HCT116 (cell line): ENCODE data around the gene ZNF438. TPM values are rescaled to one million over a fixed set of nuclear protein-coding genes. Genes with fewer than 3 reads are reported as not detected.

Source experiments
- ATAC-seq: fragments of 200-7000 bp; cut with Tn5 transposase; 2 replicates; pipeline ENCODE4 v1.9.1; 2020; ENCODE audit warnings: mild to moderate bottlenecking, moderate library complexity
- BruUV-seq: library from RNA; stranded (reverse); fragments of 400-500 nt; replicated peaks from 2 replicates; lab custom pipeline; 2021; lab: Mats Ljungman, UMichigan
- CTCF ChIA-PET: fragments of 300-600 bp; sonication (Branson Sonifier 250); formaldehyde crosslinking; loops from one replicate; lab custom pipeline; 2021; ENCODE audit warnings: antibody characterized with exemption; lab: Charles Lee
- POLR2A ChIA-PET: fragments of 300-600, 350-600 bp; sonication (Branson Sonifier 250); formaldehyde crosslinking; loops from one replicate; lab custom pipeline; 2021; ENCODE audit warnings: antibody characterized with exemption; lab: Charles Lee
- RAD21 ChIA-PET, 2 experiments: fragments of 300-600 bp; sonication (Branson Sonifier 250); formaldehyde crosslinking; loops; one replicate each; lab custom pipeline; 2023; ENCODE audit warnings: low total read pairs in 2 of 2; ENCODE audit not compliant: uncharacterized antibody in 2 of 2, unreplicated experiment in 2 of 2, low non-redundant PET in 1 of 2; lab: Charles Lee
- DNase-seq: peaks from one replicate; pipeline ENCODE4 v3.0.0-alpha.2; 2010; ENCODE audit warnings: low read depth, low spot score
- H2AFZ ChIP-seq: fragments of 200-600 bp; shearing (Covaris generic), sonication (generic); 2 replicates; pipeline ENCODE4 v1.6.1; 2017; ENCODE audit warnings: low read depth, mixed run types, mixed read lengths, antibody characterized with exemption, low read length; ENCODE audit not compliant: poor library complexity, severe bottlenecking
- H3K27ac ChIP-seq: 2 replicates; pipeline ENCODE4 v1.5.1; 2012; ENCODE audit warnings: low read depth, low read length
- H3K27me3 ChIP-seq: fragments of 200-600 bp; sonication (generic); 2 replicates; pipeline ENCODE4 v1.6.1; 2016; ENCODE audit warnings: mixed run types, low read length, mixed read lengths; ENCODE audit not compliant: insufficient read depth
- H3K36me3 ChIP-seq, 2 experiments: fragments of 200-500 bp in 1 of 2; fragments of 200-600 bp in 1 of 2; sonication (Bioruptor generic) in 1 of 2; sonication (generic) in 1 of 2; 2 replicates each; pipeline versions ENCODE4 v1.5.1 to v1.6.1; 2014 to 2016; ENCODE audit warnings: low read length in 2 of 2, inconsistent platforms in 1 of 2, mixed read lengths in 1 of 2, mixed run types in 1 of 2; ENCODE audit not compliant: insufficient read depth in 2 of 2, control insufficient read depth in 1 of 2
- H3K4me1 ChIP-seq, 2 experiments: fragments of 200-600 bp in 1 of 2; sonication (generic) in 1 of 2; 2 replicates each; pipeline versions ENCODE4 v1.5.1 to v1.6.1; 2012 to 2017; ENCODE audit warnings: low read length in 2 of 2, inconsistent platforms in 1 of 2, mild to moderate bottlenecking in 1 of 2, mixed read lengths in 1 of 2, mixed run types in 1 of 2, moderate library complexity in 1 of 2; ENCODE audit not compliant: insufficient read depth in 2 of 2, control insufficient read depth in 1 of 2
- H3K4me2 ChIP-seq: fragments of 200-600 bp; sonication (generic); 2 replicates; pipeline ENCODE4 v1.6.1; 2017; ENCODE audit warnings: mixed run types, low read length, mixed read lengths
- H3K4me3 ChIP-seq, 2 experiments: fragments of 200-600 bp in 1 of 2; sonication (generic) in 1 of 2; replicated peaks in 1 of 2; 2 replicates each; pipeline ENCODE4 v1.5.1; 2011 to 2016; ENCODE audit warnings: low read length in 2 of 2, control low read depth in 1 of 2, low read depth in 1 of 2, mild to moderate bottlenecking in 1 of 2, mixed read lengths in 1 of 2, mixed run types in 1 of 2
- H3K79me2 ChIP-seq: fragments of 200-600 bp; sonication (generic); 2 replicates; pipeline ENCODE4 v1.6.1; 2017; ENCODE audit warnings: mild to moderate bottlenecking, mixed run types, low read length, moderate library complexity, mixed read lengths; ENCODE audit not compliant: insufficient read depth
- H3K9ac ChIP-seq: fragments of 200-600 bp; sonication (generic); 2 replicates; pipeline ENCODE4 v1.6.1; 2016; ENCODE audit warnings: low read length, mixed read lengths
- H3K9me2 ChIP-seq: fragments of 200-600 bp; sonication (generic), shearing (Covaris generic); 2 replicates; pipeline ENCODE4 v1.6.1; 2017; ENCODE audit warnings: mixed run types, mild to moderate bottlenecking, moderate library complexity; ENCODE audit not compliant: insufficient read depth
- H3K9me3 ChIP-seq, 2 experiments: fragments of 200-500 bp in 1 of 2; fragments of 200-600 bp in 1 of 2; sonication (Bioruptor generic) in 1 of 2; sonication (generic) in 1 of 2; 2 replicates each; pipeline ENCODE4 v1.6.1; 2014 to 2017; ENCODE audit warnings: low read length in 2 of 2, mixed read lengths in 2 of 2, inconsistent platforms in 1 of 2, low read depth in 1 of 2, mild to moderate bottlenecking in 1 of 2, mixed run types in 1 of 2, moderate library complexity in 1 of 2; ENCODE audit not compliant: control insufficient read depth in 1 of 2, insufficient read depth in 1 of 2
- H4K20me1 ChIP-seq: fragments of 200-600 bp; sonication (generic), shearing (Covaris generic); 2 replicates; pipeline ENCODE4 v1.6.1; 2017; ENCODE audit warnings: mixed run types, mild to moderate bottlenecking, moderate library complexity; ENCODE audit not compliant: insufficient read depth
- EGR1 ChIP-seq: IDR thresholded peaks from 2 replicates; pipeline ENCODE4 v1.6.1; 2012; ENCODE audit warnings: low read depth
- ELF1 ChIP-seq: IDR thresholded peaks from 2 replicates; pipeline ENCODE4 v1.6.1; 2012; ENCODE audit warnings: low read depth, borderline replicate concordance
- EZH2 ChIP-seq: fragments of 200-600 bp; sonication (generic); IDR thresholded peaks from 2 replicates; pipeline ENCODE4 v1.6.1; 2017; ENCODE audit warnings: antibody characterized with exemption, mixed run types
- EZH2phosphoT487 ChIP-seq: fragments of 200-600 bp; IDR thresholded peaks from 2 replicates; pipeline ENCODE4 v1.6.1; 2018; ENCODE audit warnings: antibody characterized with exemption, borderline replicate concordance
- FOSL1 ChIP-seq: IDR thresholded peaks from 2 replicates; pipeline ENCODE4 v1.6.1; 2012; ENCODE audit warnings: low read depth
- JUND ChIP-seq: IDR thresholded peaks from 2 replicates; pipeline ENCODE4 v1.6.1; 2012
- POLR2A ChIP-seq: IDR thresholded peaks from 2 replicates; pipeline ENCODE4 v1.7.0; 2011; ENCODE audit warnings: borderline replicate concordance; ENCODE audit not compliant: insufficient read depth, insufficient read length; ENCODE audit errors: extremely low read depth
- POLR2AphosphoS5 ChIP-seq: IDR thresholded peaks from 2 replicates; pipeline ENCODE4 v1.6.1; 2011; ENCODE audit warnings: mild to moderate bottlenecking, low read depth, low read length, moderate library complexity
- RAD21 ChIP-seq: IDR thresholded peaks from 2 replicates; pipeline ENCODE4 v1.6.1; 2012; ENCODE audit warnings: low read depth, mild to moderate bottlenecking
- SIN3A ChIP-seq: IDR thresholded peaks from 2 replicates; pipeline ENCODE4 v1.6.1; 2012; ENCODE audit warnings: low read depth
- SP1 ChIP-seq: IDR thresholded peaks from 2 replicates; pipeline ENCODE4 v1.6.1; 2012; ENCODE audit warnings: low read depth
- SRF ChIP-seq: IDR thresholded peaks from 2 replicates; pipeline ENCODE4 v1.6.1; 2012; ENCODE audit warnings: low read depth
- YY1 ChIP-seq: IDR thresholded peaks from 2 replicates; pipeline ENCODE4 v1.6.1; 2011; ENCODE audit warnings: low read length, low read depth, moderate library complexity, mild to moderate bottlenecking; ENCODE audit not compliant: insufficient replicate concordance; ENCODE audit errors: extremely low read depth
- ZNF274 ChIP-seq: fragments of 200-500 bp; sonication (Bioruptor generic); IDR thresholded peaks from 2 replicates; pipeline ENCODE4 v1.6.1; 2014; ENCODE audit warnings: mild to moderate bottlenecking, low read depth, low read length, inconsistent platforms
- intact Hi-C: fragments of 100-400 bp; cut with micrococcal nuclease; formaldehyde crosslinking; loops from 2 replicates; pipeline ENCODE4 v1.10.0; 2022
- total RNA-seq: library from RNA; stranded (reverse); gene quantifications from one replicate; pipeline ENCODE4 v1.2.1, GENCODE V29; 2021; ENCODE audit not compliant: unreplicated experiment
- TF ChIP-seq, protein P1 (sequence below): IDR thresholded peaks from 2 replicates; pipeline ENCODE4 v1.6.1; 2012

Gene ZNF438
- total RNA-seq, 1 experiment from 2014 or later = 3.3 TPM

DNA sequence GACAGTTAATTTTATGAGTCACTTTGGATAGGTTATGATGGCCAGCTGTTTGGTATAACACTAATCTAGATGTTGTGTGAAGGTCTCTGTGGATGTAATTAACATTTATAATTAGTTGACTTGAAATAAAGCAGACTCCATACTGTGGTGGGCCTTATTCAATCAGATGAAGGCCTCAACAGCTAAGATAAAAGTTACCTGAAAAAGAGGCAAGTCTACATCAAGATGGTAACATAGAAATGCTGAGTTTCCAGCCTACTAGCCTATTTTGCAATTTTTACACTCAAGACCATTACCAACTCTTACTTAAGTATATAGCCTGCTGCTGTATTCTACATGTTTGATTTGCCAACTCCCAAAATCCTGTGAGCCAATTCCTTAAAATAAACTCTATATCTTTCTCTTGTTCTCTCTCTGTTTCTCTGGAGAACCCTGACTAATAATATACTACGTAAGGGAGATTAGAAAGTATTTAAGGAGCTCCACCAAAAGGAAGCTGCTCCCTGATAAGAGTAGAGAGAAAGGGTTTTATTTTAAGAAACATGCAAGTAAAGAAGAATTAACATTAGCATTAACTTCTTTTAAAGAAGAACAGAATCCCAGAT lies 42.7 kb downstream of the ZNF438 start:
- RAD21 ChIA-PET = no interaction called here
- H2AFZ ChIP-seq = no peak overlapping the region

GRCh38 chr10:30987463-30987862 lies 44.2 kb downstream of the ZNF438 start:
- H3K4me2 ChIP-seq = no peak overlapping the region
- ChIA-PET CTCF (no interaction called here), POLR2A (no interaction called here), RAD21 (no interaction called here)
- BruUV-seq = no TSS peak
- no peaks in the 10 kb centered on the region for H3K9me2 ChIP-seq
- ATAC-seq = no peak
- no peak overlapping the region for H3K9ac ChIP-seq
- H3K4me1 ChIP-seq = peaks cover 0 to 18% of the 10 kb centered on the region in 2 experiments; a peak in 2 of 4 replicates
- H4K20me1 ChIP-seq = no peaks in the 10 kb centered on the region
- H3K9me3 ChIP-seq = no peaks in the 10 kb centered on the region
- no peak overlapping the region for H2AFZ ChIP-seq
- no peak overlapping the region for H3K4me3 ChIP-seq
- H3K79me2 ChIP-seq = no peaks in the 10 kb centered on the region
- intact Hi-C loops = no loop called here
- TF ChIP-seq SIN3A = no peak
- TF ChIP-seq ZNF274 = no peak
- TF ChIP-seq RAD21 = no peak
- no peak for TF ChIP-seq SP1
- no peak for TF ChIP-seq EZH2
- no peaks in the 10 kb centered on the region for H3K27me3 ChIP-seq
- H3K27ac ChIP-seq = no peak overlapping the region
- no peak for DNase-seq
- H3K36me3 ChIP-seq = no peaks in the 10 kb centered on the region

More for the DNA sequence above, 42.7 kb downstream of the ZNF438 start:
- H3K4me1 ChIP-seq = peaks cover 0 to 18% of the 10 kb centered on the region in 2 experiments; a peak in 2 of 4 replicates
- ATAC-seq (no peak), DNase-seq (no peak)
- POLR2A ChIA-PET = no interaction called here
- H3K9me2 ChIP-seq = no peaks in the 10 kb centered on the region
- BruUV-seq = no TSS peak
- H3K27me3 ChIP-seq = no peaks in the 10 kb centered on the region
- no peaks in the 10 kb centered on the region for H3K36me3 ChIP-seq
- intact Hi-C loops = no loop called here
- H3K9ac ChIP-seq = no peak overlapping the region
- H3K79me2 ChIP-seq = no peaks in the 10 kb centered on the region
- no peak overlapping the region for H3K4me3 ChIP-seq
- no peaks in the 10 kb centered on the region; a peak in 2 of 4 replicates for H3K9me3 ChIP-seq
- H4K20me1 ChIP-seq = no peaks in the 10 kb centered on the region
- H3K27ac ChIP-seq = no peak overlapping the region
- TF ChIP-seq EZH2phosphoT487 (no peak), ELF1 (no peak), EGR1 (no peak), ZNF274 (no peak), FOSL1 (no peak), POLR2A (no peak), SIN3A (no peak), YY1 (no peak), RAD21 (no peak), POLR2AphosphoS5 (no peak), EZH2 (no peak), JUND (no peak), SRF (no peak)
- TF ChIP-seq, protein P1, sequence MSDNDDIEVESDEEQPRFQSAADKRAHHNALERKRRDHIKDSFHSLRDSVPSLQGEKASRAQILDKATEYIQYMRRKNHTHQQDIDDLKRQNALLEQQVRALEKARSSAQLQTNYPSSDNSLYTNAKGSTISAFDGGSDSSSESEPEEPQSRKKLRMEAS = no peak
- CTCF ChIA-PET = no interaction called here
- H3K4me2 ChIP-seq = no peak overlapping the region
